WERI-Rb-1 (cell line): ENCODE data around the gene NOL4L.

Source experiments
- DNase-seq: peaks from one replicate; pipeline ENCODE4 v3.0.0-alpha.2; 2020
- H3K27ac ChIP-seq: fragments of 250-450 bp; sonication (Bioruptor Pico); 2 replicates; pipeline ENCODE4 v1.5.1; 2020; ENCODE audit warnings: mild to moderate bottlenecking, moderate library complexity
- H3K27me3 ChIP-seq: fragments of 250-450 bp; sonication (Bioruptor Pico); 2 replicates; pipeline ENCODE4 v1.5.1; 2021; ENCODE audit warnings: mild to moderate bottlenecking, low read depth, moderate library complexity; ENCODE audit not compliant: insufficient read depth, severe bottlenecking
- H3K36me3 ChIP-seq: fragments of 250-450 bp; sonication (Bioruptor Pico); 2 replicates; pipeline ENCODE4 v1.5.1; 2020; ENCODE audit warnings: mild to moderate bottlenecking, moderate library complexity
- H3K4me3 ChIP-seq: 2 replicates; pipeline ENCODE4 v1.5.1; 2011; ENCODE audit warnings: low read depth, mild to moderate bottlenecking, control low read depth, low read length
- H3K9me3 ChIP-seq: fragments of 250-450 bp; sonication (Bioruptor Pico); 2 replicates; pipeline ENCODE4 v1.5.1; 2021; ENCODE audit warnings: mild to moderate bottlenecking, moderate library complexity; ENCODE audit not compliant: severe bottlenecking
- TF ChIP-seq, protein P1 (sequence below): IDR thresholded peaks from 2 replicates; pipeline ENCODE4 v1.5.1; 2011; ENCODE audit warnings: low read depth, mild to moderate bottlenecking, control low read depth, inconsistent platforms, low read length

The NOL4L gene

DNA sequence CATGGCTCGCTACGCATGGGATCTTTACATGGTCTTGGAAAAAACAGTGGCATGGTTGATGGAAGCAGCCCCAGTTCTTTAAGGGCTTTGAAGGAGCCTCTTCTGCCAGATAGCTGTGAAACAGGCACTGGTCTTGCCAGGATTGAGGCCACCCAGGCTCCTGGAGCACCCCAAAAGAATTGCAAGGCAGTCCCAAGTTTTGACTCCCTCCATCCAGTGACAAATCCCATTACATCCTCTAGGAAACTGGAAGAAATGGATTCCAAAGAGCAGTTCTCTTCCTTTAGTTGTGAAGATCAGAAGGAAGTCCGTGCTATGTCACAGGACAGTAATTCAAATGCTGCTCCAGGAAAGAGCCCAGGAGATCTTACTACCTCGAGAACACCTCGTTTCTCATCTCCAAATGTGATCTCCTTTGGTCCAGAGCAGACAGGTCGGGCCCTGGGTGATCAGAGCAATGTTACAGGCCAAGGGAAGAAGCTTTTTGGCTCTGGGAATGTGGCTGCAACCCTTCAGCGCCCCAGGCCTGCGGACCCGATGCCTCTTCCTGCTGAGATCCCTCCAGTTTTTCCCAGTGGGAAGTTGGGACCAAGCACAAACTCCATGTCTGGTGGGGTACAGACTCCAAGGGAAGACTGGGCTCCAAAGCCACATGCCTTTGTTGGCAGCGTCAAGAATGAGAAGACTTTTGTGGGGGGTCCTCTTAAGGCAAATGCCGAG, 148.8 kb downstream of the NOL4L start:
- H3K9me3 ChIP-seq, result no peaks in the 10 kb centered on the region
- no peak overlapping the region for H3K4me3 ChIP-seq
- TF ChIP-seq, protein P1, sequence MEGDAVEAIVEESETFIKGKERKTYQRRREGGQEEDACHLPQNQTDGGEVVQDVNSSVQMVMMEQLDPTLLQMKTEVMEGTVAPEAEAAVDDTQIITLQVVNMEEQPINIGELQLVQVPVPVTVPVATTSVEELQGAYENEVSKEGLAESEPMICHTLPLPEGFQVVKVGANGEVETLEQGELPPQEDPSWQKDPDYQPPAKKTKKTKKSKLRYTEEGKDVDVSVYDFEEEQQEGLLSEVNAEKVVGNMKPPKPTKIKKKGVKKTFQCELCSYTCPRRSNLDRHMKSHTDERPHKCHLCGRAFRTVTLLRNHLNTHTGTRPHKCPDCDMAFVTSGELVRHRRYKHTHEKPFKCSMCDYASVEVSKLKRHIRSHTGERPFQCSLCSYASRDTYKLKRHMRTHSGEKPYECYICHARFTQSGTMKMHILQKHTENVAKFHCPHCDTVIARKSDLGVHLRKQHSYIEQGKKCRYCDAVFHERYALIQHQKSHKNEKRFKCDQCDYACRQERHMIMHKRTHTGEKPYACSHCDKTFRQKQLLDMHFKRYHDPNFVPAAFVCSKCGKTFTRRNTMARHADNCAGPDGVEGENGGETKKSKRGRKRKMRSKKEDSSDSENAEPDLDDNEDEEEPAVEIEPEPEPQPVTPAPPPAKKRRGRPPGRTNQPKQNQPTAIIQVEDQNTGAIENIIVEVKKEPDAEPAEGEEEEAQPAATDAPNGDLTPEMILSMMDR, result no peak
- no peaks in the 10 kb centered on the region for H3K27me3 ChIP-seq
- H3K27ac ChIP-seq, result no peak overlapping the region
- no peak for DNase-seq
- peaks cover 84% of the 10 kb centered on the region for H3K36me3 ChIP-seq

DNA sequence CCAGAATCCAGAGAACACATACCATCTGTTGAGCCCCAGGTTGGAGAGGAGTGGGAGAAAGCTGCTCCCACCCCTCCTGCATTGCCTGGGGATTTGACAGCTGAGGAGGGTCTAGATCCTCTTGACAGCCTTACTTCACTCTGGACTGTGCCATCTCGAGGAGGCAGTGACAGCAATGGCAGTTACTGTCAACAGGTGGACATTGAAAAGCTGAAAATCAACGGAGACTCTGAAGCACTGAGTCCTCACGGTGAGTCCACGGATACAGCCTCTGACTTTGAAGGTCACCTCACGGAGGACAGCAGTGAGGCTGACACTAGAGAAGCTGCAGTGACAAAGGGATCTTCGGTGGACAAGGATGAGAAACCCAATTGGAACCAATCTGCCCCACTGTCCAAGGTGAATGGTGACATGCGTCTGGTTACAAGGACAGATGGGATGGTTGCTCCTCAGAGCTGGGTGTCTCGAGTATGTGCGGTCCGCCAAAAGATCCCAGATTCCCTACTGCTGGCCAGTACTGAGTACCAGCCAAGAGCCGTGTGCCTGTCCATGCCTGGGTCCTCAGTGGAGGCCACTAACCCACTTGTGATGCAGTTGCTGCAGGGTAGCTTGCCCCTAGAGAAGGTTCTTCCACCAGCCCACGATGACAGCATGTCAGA, 149.6 kb downstream of the NOL4L start:
- TF ChIP-seq, protein P1, result no peak
- no peak for DNase-seq
- Histone ChIP-seq H3K27ac (no peak overlapping the region), H3K27me3 (no peaks in the 10 kb centered on the region), H3K36me3 (peaks cover 92% of the 10 kb centered on the region), H3K9me3 (no peaks in the 10 kb centered on the region), H3K4me3 (no peak overlapping the region)

DNA sequence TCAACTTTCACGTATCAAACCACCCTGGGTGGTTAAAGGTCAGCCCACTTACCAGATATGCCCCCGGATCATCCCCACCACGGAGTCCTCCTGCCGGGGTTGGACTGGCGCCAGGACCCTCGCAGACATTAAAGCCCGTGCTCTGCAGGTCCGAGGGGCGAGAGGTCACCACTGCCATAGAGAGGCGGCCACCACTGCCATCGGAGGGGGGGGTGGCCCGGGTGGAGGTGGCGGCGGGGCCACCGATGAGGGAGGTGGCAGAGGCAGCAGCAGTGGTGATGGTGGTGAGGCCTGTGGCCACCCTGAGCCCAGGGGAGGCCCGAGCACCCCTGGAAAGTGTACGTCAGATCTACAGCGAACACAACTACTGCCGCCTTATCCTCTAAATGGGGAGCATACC, 150.7 kb downstream of the NOL4L start:
- peaks cover 94% of the 10 kb centered on the region for H3K36me3 ChIP-seq
- no peaks in the 10 kb centered on the region for H3K9me3 ChIP-seq
- H3K4me3 ChIP-seq, result no peak overlapping the region
- TF ChIP-seq, protein P1, result no peak
- DNase-seq, result no peak
- no peaks in the 10 kb centered on the region for H3K27me3 ChIP-seq
- H3K27ac ChIP-seq, result no peak overlapping the region

DNA sequence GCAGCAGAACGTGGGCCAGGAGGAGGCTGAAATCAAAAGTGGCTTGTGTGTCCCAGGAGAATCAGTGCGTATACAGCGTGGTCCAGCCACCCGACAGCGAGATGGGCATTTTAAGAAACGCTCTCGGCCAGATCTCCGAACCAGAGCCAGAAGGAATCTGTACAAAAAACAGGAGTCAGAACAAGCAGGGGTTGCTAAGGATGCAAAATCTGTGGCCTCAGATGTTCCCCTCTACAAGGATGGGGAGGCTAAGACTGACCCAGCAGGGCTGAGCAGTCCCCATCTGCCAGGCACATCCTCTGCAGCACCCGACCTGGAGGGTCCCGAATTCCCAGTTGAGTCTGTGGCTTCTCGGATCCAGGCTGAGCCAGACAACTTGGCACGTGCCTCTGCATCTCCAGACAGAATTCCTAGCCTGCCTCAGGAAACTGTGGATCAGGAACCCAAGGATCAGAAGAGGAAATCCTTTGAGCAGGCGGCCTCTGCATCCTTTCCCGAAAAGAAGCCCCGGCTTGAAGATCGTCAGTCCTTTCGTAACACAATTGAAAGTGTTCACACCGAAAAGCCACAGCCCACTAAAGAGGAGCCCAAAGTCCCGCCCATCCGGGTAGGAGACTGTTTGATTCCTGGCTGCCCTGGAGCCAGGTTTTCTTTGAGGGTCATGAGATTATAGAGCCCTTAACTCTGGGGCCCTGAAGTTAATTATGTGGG, 151.7 kb downstream of the NOL4L start:
- DNase-seq, result no peak
- TF ChIP-seq, protein P1, result no peak
- H3K9me3 ChIP-seq, result no peaks in the 10 kb centered on the region
- no peak overlapping the region for H3K27ac ChIP-seq
- H3K27me3 ChIP-seq, result no peaks in the 10 kb centered on the region
- H3K4me3 ChIP-seq, result no peak overlapping the region
- H3K36me3 ChIP-seq, result peaks cover 94% of the 10 kb centered on the region

DNA sequence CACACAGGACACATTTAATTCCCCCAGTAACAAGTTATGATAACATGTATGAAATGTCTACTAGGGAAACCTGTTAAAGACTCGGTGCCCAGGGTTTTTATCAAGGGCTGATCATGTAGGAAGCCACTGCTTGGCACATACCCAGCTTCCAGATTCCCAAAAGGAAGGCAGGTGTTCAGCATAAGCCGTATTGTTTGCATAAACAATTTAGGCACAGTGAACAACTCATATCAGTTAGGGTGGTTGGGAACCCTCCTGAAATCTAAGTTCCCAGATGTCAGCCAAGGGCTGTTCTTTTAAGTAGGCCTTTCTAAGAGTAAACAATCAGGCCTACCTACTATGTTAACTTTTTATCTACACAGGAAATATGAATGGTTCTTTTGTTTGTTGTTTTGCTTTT, 152.9 kb downstream of the NOL4L start:
- no peak overlapping the region for H3K27ac ChIP-seq
- no peaks in the 10 kb centered on the region for H3K9me3 ChIP-seq
- no peak overlapping the region for H3K4me3 ChIP-seq
- H3K36me3 ChIP-seq, result peaks cover 94% of the 10 kb centered on the region
- TF ChIP-seq, protein P1, result no peak
- DNase-seq, result no peak
- H3K27me3 ChIP-seq, result no peaks in the 10 kb centered on the region
